GDM1 (cell line): ENCODE results near the gene B4GALT6.

Experiments used
- DNase-seq: peaks from one replicate; lab custom pipeline; 2025; lab: John Stamatoyannopoulos, UW

The B4GALT6 gene

GRCh38 chr18:31688606-31689005 lies 4.2 kb upstream of the B4GALT6 start:
- DNase-seq: no peak

- no peak for DNase-seq
These were observed 2.9 kb upstream of the B4GALT6 start for GRCh38 chr18:31686986-31687928.

DNA sequence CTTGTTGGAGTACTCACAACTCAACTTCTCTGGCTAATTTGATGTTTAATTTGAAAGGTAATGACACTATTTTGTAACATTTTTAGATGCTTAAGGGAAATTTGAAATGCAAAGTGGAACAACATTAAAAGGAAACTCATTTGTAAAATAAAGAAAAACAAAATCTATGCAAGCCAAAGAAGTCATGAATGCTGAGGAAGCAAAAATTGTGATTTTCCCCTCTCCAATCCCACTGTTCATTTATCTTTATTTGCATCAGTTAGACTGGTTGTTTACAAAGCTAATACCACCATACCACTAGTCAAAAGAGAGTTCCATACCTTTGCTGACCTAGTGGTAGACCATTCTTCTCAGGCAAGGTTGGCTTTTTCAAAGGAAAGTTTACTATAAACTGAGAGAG lies 2.2 kb upstream of the B4GALT6 start:
- DNase-seq: no peak

- peak; percentile 88 for DNase-seq
These were observed 1.0 kb upstream of the B4GALT6 start for GRCh38 chr18:31685097-31686082.

DNA sequence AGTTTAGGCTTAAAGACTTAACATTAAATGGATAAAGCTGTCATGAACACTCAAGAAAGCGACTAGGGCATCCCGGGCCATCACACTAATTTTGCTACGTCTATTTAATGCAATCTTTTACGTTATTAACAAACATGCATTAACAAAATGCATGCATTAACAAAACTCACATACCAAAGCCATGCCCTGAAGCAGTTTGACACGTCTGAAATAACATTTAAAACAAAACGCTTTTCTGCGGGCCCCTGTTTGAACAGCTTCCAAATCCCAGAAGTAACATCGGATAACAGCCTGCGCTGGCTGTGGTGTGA lies 458 bp downstream of the B4GALT6 start:
- DNase-seq: no peak

DNA sequence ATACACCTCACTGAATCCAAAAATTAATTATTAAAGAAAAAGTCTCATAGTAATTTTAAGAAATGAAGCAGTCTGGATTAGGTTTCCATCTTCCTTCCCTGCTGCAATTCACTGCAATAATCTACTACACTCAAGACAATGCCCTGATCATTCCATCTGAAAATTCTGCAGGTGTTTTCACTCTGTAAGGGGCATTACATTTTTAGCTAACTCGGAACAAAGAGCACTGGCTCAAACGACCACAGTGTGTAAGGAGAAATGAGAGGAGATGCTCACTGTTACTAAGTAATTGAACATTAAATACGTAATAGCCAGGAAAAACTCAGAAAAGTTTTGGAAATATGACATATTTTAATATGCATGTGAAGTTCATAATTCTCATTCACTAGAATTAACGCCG lies 1.3 kb downstream of the B4GALT6 start:
- no peak for DNase-seq

- DNase-seq: no peak
These were observed 3.4 kb downstream of the B4GALT6 start for GRCh38 chr18:31680831-31681568.

- no peak for DNase-seq
These were observed 4.0 kb downstream of the B4GALT6 start for GRCh38 chr18:31680433-31680811.

DNA sequence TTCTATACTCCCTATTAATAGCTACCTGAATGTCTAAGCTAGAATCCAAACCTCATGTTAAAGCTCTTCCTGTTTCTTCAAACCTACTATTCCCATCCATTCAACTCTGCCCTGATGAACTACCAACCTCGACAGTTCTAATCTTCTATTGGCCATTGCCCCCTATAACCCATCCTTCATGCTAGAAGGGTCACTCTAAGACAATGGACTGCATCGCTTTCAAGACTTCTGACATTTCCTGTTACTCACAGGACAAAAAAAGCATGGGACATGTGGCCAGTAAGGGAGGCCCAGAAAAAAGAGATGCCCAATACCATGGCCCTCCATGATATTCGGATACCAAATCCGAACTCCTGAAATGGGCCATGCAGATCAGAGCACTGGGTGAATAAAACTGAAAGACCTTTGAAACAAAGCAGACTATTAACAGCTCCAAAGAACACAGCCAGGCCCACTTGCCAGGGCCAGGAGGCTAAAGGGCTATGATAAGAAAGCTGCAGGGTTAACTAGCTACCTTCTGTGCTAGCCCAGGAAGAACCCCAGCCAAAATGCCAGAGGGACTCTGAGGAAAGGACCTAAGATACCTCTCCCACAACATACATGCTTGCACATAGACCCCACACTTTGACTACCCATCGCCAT lies 4.5 kb downstream of the B4GALT6 start:
- no peak for DNase-seq

DNA sequence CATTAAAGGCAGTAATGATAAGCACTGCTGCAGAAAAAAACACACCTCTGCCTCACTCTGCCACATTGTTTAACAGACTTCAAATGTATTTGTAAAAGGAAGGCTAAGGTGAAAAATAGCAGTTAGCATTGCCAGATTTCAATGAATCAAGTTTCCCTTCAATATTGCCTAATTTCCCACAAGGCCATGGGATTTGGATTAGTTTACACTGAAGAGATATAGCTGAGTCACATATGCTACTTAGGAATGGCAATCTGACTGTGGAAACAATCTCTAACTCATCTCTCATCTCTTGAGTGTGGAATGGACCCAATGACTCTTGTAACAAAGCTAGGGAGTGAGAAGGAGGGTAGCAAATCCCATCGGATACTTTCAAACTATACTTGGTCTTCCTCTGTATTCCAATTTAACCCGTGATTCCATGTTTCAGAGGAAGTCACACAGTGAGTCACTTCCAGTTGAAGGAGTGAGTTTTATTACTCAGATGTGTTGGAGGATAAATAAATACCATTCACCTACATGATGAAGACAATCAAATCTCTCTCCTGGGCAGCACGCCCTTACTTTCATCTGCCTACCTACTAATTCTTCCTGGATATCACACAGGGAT lies 5.1 kb downstream of the B4GALT6 start:
- DNase-seq: no peak

- DNase-seq: no peak
These were observed 6.0 kb downstream of the B4GALT6 start for GRCh38 chr18:31678425-31678824.

- DNase-seq: peak; percentile 32
These were observed 6.8 kb downstream of the B4GALT6 start for GRCh38 chr18:31677592-31677991.

- DNase-seq: no peak
These were observed 9.0 kb downstream of the B4GALT6 start for GRCh38 chr18:31675404-31675803.

DNA sequence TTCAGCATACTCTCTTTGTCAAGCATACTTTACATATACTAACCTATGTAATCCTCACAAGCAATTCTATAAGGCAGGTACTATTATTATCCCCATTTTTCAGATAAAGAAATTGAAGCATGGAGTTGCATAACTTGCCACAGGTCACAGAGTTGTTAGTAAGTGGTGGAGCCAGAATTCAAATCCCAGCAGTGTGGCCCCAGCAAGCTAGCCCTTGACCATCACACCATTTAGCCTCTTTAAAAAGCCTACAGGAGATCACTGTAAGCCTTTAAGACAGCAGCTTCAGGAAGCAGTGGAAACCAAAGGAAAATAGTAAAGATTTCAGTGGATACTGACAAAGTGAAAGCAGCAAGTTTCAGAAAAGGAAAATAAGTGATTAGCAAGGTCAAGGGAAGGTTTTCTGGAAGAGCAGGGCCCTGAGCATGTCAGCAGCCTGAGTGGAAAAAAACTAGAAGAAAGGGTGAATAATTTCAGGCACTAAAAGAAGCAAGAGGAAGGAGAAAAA lies 11.7 kb downstream of the B4GALT6 start:
- DNase-seq: no peak

DNA sequence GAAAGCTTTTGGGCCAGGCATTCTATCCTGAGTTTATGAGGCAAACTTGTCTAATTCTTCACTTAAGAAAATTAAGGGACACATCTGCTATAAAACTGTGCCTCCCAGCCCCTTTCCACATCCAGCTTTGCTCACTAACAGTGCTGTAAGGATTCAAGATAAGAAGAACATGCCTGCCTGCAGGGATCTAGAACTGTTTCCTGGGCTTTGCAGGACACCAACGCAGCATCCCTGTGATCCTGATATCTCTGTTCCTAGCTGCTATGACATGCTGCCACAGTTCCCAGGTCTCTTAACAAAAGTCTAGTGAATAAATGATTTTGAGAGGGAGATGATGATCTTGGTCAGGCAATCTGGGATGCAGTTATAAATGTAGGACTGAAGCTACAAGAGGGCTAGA lies 12.4 kb downstream of the B4GALT6 start:
- DNase-seq: no peak

GRCh38 chr18:31669541-31669940 lies 14.8 kb downstream of the B4GALT6 start:
- no peak for DNase-seq

GRCh38 chr18:31667185-31667584 lies 17.2 kb downstream of the B4GALT6 start:
- no peak for DNase-seq

- DNase-seq: no peak
These were observed 18.3 kb downstream of the B4GALT6 start for GRCh38 chr18:31666055-31666454.

- DNase-seq: no peak
These were observed 20.3 kb downstream of the B4GALT6 start for GRCh38 chr18:31664101-31664500.

GRCh38 chr18:31661965-31662364 lies 22.4 kb downstream of the B4GALT6 start:
- no peak for DNase-seq

- no peak for DNase-seq
These were observed 23.6 kb downstream of the B4GALT6 start for GRCh38 chr18:31660763-31661162.
